HG03108 (cell line): ENCODE measurements around the gene TACO1.

ENCODE experiments used
- ATAC-seq: cut with Tn5 transposase; IDR thresholded peaks from one replicate; pipeline ENCODE4 v1.9.1; 2021; ENCODE audit warnings: moderate library complexity; ENCODE audit not compliant: unreplicated experiment

Gene TACO1

DNA sequence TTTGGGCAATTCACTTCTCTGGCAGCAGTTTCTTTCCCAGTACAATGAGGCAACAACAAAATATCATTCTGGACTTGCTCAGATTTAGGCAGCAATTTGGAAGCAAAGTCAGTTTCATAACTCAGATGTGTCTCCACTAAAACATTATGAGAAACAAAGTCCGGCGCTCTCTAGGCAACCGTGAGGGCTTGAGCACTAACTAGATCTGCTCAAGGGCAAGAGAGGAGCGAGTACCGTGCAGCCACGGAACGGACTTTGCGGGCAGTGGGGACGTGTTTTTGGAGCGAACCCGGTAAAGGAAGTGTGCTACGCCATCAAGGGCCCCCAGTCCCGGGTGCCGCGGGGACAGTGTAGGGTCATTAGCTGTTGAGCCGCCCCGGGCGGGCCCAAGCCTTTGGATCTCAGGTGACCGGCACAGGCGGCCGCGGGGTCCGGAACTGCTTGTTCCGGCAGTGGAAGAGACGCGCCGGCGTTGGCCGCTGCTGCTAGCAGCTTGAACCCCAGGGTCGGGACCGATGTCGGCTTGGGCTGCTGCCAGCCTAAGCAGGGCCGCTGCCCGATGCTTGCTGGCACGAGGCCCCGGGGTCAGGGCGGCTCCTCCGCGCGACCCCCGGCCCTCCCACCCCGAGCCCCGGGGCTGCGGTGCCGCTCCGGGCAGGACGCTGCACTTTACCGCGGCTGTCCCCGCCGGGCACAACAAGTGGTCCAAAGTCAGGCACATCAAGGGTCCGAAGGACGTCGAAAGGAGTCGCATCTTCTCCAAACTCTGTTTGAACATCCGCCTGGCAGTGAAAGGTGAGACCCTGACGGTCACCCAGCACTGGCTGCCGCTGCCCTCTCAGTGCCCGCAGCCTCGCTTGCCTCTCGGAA lies at the start of gene TACO1:
Gene TACO1, plus strand, starts transcription at position 327 of the 870 bp plus-strand sequence. Its CDS starts 189 bp downstream, at position 516.
- ATAC-seq: peak; percentile 88

- ATAC-seq: no peak
Measured at GRCh38 chr17:63552211-63552610, 48.5 kb upstream of the TACO1 start.

DNA sequence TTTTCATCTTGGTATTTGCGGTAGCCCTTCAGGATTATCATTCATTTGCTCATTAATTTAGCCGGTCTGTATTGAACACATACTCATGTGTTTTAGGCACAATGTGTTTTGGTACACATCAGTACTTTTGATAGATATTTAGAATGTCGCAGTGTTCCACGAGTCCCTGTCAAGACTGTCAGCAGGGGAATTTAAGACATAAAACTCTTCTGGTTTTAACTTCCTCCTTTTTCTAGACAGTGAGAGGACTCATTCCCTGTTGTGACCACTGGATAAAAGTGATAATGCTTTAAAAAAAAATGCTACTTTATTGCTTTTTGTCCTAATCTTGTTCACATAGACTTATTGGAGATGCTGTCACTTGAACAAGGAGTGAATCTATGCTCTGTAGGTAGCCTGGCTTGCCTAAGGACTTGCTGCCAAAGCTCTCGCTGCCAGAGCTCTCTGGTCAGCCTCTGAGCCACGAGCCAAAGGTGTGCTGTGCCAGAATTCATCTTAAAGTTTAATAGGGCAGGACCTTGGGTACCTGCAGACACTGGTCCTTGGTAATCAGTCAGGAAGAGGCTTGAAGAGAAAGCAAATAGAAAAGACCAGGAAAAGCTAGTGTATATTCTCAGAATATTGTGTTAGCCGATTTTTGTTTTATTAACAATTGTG lies 45.1 kb upstream of the TACO1 start:
- ATAC-seq: no peak

GRCh38 chr17:63557416-63557815 lies 43.3 kb upstream of the TACO1 start:
- no peak for ATAC-seq

GRCh38 chr17:63558441-63558840 lies 42.3 kb upstream of the TACO1 start:
- no peak for ATAC-seq

GRCh38 chr17:63561819-63562218 lies 38.9 kb upstream of the TACO1 start:
- no peak for ATAC-seq

DNA sequence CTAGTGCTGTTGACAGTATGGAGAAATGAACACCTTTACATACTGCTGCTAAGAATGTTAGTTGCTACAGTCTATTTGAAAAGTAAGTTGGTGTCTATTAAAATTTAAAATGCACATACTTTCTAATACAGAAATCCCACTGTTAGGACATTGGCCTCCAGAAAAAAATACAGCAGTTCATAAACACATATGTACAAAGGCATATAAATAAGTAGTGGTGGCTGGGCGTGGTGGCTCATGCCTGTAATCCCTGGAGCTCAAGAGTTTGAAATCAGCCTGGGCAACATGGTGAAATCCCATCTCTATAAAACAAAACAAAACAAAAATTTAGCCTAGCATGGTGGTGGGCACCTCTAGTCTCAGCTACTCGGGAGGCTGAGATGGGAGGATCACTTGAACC lies 37.4 kb upstream of the TACO1 start:
- ATAC-seq: no peak

DNA sequence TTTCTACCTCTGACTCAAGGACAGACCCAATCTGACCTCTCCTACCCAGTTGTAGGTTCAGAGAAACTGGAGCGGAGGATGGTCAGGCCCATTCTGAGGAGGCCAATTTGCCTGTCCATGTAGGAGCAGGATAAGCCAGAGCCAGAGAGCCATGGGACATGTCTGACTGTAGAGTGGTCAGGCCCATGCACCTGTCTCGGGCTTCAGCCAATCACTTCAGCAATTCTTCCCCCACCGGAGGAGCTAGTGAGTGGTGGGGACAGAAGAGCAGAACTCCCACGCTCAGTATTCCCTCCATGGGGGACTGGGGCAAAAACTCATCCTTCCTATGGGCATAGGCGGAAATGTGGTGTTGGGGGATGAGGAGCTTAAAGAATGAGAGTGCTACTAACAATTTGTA lies 36.1 kb upstream of the TACO1 start:
- ATAC-seq: no peak

GRCh38 chr17:63567229-63567628 lies 33.5 kb upstream of the TACO1 start:
- ATAC-seq: no peak

DNA sequence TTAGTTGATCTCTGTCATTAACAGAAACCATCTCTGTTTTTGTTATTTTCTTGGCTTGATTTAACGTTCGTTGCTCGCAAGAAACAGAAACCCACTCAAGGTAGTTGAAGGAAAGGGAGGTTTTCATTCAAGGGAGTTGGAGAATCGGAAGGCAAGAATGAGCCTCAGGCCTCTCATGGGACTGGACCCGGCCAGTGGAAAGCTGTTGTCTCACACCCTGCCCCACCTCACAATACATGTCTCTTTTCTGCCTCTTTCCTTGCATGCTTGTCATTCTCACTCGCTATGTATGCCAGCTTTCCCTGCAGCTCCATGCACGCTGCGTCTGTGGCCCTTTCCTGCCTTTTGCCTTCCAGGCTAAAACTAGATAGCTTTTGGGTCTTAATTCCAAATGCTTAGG lies 32.1 kb upstream of the TACO1 start:
- ATAC-seq: no peak

GRCh38 chr17:63571632-63572310 lies 28.9 kb upstream of the TACO1 start:
- no peak for ATAC-seq

DNA sequence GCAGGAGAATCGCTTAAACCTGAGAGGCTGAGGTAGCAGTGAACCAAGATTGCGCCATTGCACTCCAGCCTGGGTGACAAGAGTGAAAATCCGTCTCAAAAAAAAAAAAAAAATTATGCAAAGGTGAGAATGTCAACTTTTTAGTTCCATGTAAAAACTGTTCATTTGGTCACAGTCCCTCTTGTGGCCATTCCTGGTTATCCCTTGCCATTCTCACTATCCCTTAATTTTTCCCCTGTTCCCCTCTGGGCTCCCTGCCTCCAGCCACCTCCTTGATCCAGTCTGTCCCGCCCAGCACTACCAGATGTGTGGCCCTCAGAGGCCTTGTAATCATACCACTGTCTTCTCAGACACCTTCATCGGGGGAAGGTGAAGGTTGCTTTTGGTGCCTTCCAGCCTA lies 27.1 kb upstream of the TACO1 start:
- no peak for ATAC-seq

GRCh38 chr17:63578027-63578768 lies 22.5 kb upstream of the TACO1 start:
- no peak for ATAC-seq

GRCh38 chr17:63578769-63579111 lies 22.0 kb upstream of the TACO1 start:
- no peak for ATAC-seq

GRCh38 chr17:63579633-63580032 lies 21.1 kb upstream of the TACO1 start:
- no peak for ATAC-seq

DNA sequence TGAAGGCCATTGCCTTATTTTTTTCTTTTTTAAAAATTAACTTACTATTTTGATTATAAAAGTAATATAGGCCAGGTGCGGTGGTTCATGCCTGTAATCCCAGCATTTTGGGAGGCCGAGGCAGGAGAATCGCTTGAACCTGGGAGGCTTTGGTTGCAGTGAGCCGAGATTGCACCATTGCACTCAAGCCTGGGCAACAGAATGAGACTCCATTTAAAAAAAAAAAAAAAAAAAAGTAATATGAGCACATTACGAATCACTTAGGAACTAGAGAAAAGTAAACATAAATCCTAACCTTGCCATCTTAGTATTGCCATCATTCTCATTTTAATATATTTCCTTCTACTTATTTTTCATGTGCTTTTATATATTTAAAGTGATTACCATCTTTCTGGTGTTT lies 12.9 kb upstream of the TACO1 start:
- ATAC-seq: no peak

DNA sequence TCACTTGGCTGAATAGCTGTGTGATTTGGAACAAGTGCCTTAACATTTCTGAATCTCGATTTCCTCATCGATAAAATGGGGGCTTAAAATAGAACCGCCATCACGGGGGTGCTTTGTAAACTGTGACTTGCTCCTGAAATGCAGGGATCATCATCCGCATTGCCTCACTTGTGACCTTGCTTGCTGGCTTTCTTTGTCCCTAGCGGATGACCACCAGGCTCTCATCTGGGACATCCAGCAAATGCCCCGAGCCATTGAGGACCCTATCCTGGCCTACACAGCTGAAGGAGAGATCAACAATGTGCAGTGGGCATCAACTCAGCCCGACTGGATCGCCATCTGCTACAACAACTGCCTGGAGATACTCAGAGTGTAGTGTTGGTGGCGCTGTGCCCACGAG lies 11.9 kb upstream of the TACO1 start:
- ATAC-seq: no peak

GRCh38 chr17:63589646-63590045 lies 11.0 kb upstream of the TACO1 start:
- ATAC-seq: no peak

DNA sequence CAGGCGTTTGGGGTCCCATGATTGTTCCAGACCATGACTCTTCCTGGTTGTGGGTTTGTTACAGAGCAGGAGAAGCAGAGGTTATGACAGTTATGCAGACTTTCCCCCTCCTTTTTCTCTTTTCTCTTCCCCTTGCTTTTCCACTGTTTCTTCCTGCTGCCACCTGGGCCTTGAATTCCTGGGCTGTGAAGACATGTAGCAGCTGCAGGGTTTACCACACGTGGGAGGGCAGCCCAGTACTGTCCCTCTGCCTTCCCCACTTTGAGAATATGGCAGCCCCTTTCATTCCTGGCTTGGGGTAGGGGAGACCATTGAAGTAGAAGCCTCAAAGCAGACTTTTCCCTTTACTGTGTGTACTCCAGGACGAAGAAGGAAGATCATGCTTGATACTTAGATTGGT lies 7.9 kb upstream of the TACO1 start:
- no peak for ATAC-seq

GRCh38 chr17:63595132-63595531 lies 5.6 kb upstream of the TACO1 start:
- ATAC-seq: no peak

DNA sequence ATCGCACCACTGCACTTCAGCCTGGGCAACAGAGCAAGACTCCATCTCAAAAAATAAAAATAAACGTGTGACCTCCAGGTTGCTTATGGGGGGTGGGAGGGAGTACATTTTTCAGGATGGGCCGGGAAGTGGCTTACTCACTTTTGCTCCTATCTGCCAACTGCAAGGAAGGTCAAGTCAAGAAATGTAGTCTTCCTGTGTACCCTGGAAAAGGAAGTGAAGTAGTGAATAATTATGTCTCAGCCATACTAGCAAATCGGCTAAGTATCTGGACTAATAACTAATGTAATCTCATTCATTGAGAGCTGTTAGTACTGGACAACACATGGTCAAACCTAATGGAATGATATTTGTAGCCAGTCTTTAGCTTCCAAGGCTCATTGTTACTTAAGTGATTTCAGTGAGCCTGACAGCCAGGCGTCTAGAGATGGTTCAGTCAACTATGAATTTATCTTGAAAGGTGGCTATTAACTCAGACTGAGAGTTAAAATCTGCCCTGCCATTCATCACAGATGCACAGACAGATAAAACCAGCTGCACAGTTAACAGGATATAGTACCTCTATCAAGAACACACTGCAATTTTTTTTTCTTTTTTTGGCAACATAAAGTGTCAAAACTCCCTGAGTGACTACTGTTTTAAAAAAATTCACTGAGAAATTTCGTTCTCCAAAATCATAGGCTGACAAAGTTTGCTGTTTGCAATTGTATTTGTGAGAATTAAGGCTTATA lies 3.7 kb upstream of the TACO1 start:
- no peak for ATAC-seq
